ENCODE measurements around the gene IPO7.
A peak's percentile ranks its signal among the peaks of the same experiment; 100 is the strongest.

The IPO7 gene

DNA sequence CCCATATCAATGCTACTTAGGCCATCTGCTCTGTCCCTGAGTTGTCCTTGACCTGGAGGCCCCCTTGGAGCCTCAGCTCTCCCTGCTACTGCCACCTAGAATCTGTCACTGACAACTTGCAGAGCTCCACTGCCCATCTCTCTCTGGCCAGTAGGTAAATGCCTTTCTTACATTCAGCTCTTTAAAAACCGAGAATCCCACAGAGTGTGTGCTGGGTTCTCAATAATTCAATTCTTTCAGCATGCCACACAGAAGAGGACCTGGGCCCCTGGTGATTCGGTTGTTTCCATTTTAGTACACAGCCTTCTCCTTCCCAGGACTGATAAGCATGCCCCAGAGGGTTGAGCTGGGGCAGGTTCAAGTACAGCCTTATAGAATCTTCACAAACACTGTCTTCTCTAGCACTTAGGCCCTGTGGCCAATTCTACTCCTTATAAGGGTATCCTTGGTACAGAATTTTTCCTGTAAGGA, 22.0 kb upstream of the IPO7 start:
- H3K4me3 ChIP-seq (replicated peaks; ENCODE audit: insufficient read depth, low read length): no peak overlapping the region
- H3K27me3 ChIP-seq (ENCODE audit: insufficient read depth, poor library complexity, severe bottlenecking): no peaks in the 10 kb centered on the region
- H3K27ac ChIP-seq (replicated peaks): no peak overlapping the region
- no peak for DNase-seq (ENCODE audit: low read depth in 1 of 2, low spot score in 1 of 2)
- TF ChIP-seq, protein P1, sequence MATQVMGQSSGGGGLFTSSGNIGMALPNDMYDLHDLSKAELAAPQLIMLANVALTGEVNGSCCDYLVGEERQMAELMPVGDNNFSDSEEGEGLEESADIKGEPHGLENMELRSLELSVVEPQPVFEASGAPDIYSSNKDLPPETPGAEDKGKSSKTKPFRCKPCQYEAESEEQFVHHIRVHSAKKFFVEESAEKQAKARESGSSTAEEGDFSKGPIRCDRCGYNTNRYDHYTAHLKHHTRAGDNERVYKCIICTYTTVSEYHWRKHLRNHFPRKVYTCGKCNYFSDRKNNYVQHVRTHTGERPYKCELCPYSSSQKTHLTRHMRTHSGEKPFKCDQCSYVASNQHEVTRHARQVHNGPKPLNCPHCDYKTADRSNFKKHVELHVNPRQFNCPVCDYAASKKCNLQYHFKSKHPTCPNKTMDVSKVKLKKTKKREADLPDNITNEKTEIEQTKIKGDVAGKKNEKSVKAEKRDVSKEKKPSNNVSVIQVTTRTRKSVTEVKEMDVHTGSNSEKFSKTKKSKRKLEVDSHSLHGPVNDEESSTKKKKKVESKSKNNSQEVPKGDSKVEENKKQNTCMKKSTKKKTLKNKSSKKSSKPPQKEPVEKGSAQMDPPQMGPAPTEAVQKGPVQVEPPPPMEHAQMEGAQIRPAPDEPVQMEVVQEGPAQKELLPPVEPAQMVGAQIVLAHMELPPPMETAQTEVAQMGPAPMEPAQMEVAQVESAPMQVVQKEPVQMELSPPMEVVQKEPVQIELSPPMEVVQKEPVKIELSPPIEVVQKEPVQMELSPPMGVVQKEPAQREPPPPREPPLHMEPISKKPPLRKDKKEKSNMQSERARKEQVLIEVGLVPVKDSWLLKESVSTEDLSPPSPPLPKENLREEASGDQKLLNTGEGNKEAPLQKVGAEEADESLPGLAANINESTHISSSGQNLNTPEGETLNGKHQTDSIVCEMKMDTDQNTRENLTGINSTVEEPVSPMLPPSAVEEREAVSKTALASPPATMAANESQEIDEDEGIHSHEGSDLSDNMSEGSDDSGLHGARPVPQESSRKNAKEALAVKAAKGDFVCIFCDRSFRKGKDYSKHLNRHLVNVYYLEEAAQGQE (IDR thresholded peaks at IDR 0.05; ENCODE audit: insufficient replicate concordance, low read depth): no peak
- TF ChIP-seq POLR2AphosphoS5 (IDR thresholded peaks at IDR 0.05; ENCODE audit: low read depth): no peak
- TF ChIP-seq, protein P2, sequence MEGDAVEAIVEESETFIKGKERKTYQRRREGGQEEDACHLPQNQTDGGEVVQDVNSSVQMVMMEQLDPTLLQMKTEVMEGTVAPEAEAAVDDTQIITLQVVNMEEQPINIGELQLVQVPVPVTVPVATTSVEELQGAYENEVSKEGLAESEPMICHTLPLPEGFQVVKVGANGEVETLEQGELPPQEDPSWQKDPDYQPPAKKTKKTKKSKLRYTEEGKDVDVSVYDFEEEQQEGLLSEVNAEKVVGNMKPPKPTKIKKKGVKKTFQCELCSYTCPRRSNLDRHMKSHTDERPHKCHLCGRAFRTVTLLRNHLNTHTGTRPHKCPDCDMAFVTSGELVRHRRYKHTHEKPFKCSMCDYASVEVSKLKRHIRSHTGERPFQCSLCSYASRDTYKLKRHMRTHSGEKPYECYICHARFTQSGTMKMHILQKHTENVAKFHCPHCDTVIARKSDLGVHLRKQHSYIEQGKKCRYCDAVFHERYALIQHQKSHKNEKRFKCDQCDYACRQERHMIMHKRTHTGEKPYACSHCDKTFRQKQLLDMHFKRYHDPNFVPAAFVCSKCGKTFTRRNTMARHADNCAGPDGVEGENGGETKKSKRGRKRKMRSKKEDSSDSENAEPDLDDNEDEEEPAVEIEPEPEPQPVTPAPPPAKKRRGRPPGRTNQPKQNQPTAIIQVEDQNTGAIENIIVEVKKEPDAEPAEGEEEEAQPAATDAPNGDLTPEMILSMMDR (IDR thresholded peaks at IDR 0.05; ENCODE audit: insufficient read depth, low read length): no peak
- no peak for TF ChIP-seq SPI1 (IDR thresholded peaks at IDR 0.05; ENCODE audit: borderline replicate concordance, low read depth)
- TF ChIP-seq GABPA (IDR thresholded peaks at IDR 0.05; ENCODE audit: low read depth): no peak

DNA sequence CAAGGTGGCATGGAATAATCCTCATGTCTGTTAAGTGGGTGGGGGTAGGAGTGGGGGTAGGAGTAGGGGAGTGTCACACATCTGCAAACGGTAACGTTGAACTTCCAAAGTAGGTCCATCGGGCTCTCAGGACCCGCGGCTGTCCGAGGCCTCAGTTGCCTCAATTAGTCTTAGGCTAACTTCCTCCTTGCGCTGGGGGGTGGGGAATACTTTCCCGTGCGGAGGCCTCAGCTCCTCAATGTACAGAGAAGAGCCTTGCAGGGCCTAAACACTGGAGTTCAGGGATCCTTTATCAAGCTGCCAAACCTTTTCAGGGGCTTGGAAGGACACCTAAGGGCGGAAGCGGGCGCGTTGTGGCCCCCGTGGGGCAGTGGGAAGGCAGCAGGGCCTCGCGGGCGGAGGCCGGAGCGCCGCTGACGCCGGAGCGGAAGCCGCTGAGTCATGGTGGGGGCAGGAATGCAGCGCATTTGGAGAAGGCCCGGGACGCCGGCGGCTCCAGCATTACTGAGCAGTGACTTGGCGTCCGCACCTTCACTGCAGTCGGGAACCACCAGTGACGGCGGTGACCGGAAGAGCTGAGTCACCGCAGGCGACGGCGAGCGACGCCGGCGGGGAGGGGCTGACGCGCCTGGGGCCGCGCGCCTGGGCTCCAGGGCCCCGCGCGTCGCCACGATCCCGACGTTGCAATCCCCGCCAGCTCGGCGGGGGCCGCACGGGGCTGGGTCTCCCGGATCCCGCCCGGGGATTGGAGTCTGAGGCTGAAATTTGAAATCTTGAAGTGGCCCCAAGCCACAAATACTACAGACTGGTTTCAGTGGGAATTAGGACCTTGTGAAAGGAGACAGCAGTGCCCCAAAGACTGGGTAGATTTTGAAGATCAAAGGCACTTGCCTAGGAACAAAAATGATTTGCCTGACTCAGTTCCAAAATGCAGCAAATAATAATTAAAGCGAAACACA, 20.2 kb upstream of the IPO7 start:
- DNase-seq (ENCODE audit: low read depth in 1 of 2, low spot score in 1 of 2): peak; percentile 93 to 95
- Histone ChIP-seq H3K4me3 (replicated peaks; ENCODE audit: insufficient read depth, low read length) (peak overlapping the region; percentile 28), H3K27me3 (ENCODE audit: insufficient read depth, poor library complexity, severe bottlenecking) (no peaks in the 10 kb centered on the region), H3K27ac (replicated peaks) (peak overlapping the region; percentile 97)
- TF ChIP-seq POLR2AphosphoS5 (IDR thresholded peaks at IDR 0.05; ENCODE audit: low read depth) (peak; percentile 87), GABPA (IDR thresholded peaks at IDR 0.05; ENCODE audit: low read depth) (no peak)
- TF ChIP-seq, protein P1 (IDR thresholded peaks at IDR 0.05; ENCODE audit: insufficient replicate concordance, low read depth): peak; percentile 71

DNA sequence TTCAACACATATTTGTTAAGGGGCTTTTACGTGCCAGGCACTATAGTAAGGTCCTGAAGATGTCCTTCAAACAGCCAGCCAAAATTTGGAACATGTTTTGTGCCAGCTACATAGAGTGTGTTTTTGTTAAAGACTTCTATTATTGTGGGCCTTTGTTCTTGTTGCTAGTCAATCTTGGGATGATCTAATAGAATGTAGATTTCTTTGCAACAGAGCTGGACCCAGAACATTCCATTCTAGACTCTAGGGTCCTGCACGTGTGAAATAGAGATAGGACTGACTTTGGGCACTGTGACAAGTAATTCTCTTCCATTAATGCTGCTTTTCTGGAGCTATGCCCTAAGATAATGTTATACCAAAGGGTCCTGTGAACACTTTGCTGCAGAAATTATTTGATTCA, 16.9 kb upstream of the IPO7 start:
- Histone ChIP-seq H3K4me3 (replicated peaks; ENCODE audit: insufficient read depth, low read length) (no peak overlapping the region), H3K27me3 (ENCODE audit: insufficient read depth, poor library complexity, severe bottlenecking) (no peaks in the 10 kb centered on the region), H3K27ac (replicated peaks) (no peak overlapping the region)
- TF ChIP-seq SPI1 (IDR thresholded peaks at IDR 0.05; ENCODE audit: borderline replicate concordance, low read depth) (no peak), GABPA (IDR thresholded peaks at IDR 0.05; ENCODE audit: low read depth) (no peak), POLR2AphosphoS5 (IDR thresholded peaks at IDR 0.05; ENCODE audit: low read depth) (no peak)
- TF ChIP-seq, protein P2 (IDR thresholded peaks at IDR 0.05; ENCODE audit: insufficient read depth, low read length): no peak
- TF ChIP-seq, protein P1 (IDR thresholded peaks at IDR 0.05; ENCODE audit: insufficient replicate concordance, low read depth): no peak
- DNase-seq (ENCODE audit: low read depth in 1 of 2, low spot score in 1 of 2): no peak

All from HL-60 (cell line).